Measurements from ENCODE around the gene ASB4.
"Not testable (repeated sequence)": the region's sequence is repeated elsewhere in the genome, so short reads cannot be mapped to it uniquely, and the experiment has no call there.

ASB4 gene

DNA sequence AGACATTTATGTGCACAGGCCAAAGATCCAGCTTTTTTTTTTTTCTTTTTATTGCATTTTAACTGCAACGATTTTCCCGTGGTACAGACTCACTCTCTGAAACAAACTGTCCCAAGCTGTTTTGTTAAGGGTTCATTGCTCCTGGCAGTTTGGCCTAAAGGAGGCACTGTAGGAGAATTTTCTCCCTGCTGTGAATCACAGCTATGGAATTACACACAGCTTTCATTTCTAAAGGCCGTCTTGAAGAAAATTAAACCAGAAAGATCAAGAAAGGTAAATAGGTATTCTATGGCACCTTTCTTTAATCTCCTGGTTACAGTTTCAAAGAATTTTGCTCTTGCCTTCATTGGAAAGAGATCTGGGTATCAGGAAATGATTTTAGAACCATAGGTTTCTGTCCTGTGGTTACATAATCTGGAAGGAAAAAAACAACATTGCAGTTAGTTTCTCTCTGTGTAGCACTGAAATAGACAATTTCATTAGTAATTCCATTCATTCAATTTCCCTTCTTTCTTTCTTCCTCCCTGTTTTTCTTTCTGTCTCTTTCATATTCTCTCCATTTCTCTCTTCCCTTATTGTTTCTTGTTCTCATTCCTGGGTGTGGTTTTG, 59.4 kb downstream of the ASB4 start:
- TF ChIP-seq, protein P1, sequence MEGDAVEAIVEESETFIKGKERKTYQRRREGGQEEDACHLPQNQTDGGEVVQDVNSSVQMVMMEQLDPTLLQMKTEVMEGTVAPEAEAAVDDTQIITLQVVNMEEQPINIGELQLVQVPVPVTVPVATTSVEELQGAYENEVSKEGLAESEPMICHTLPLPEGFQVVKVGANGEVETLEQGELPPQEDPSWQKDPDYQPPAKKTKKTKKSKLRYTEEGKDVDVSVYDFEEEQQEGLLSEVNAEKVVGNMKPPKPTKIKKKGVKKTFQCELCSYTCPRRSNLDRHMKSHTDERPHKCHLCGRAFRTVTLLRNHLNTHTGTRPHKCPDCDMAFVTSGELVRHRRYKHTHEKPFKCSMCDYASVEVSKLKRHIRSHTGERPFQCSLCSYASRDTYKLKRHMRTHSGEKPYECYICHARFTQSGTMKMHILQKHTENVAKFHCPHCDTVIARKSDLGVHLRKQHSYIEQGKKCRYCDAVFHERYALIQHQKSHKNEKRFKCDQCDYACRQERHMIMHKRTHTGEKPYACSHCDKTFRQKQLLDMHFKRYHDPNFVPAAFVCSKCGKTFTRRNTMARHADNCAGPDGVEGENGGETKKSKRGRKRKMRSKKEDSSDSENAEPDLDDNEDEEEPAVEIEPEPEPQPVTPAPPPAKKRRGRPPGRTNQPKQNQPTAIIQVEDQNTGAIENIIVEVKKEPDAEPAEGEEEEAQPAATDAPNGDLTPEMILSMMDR (IDR thresholded peaks at IDR 0.05; ENCODE audit: low read depth, low read length, missing control alignments): peak; percentile 14
- H3K4me3 ChIP-seq (ENCODE audit: low read depth, low read length): no peak overlapping the region
- DNase-seq (ENCODE audit: low read depth): no peak

DNA sequence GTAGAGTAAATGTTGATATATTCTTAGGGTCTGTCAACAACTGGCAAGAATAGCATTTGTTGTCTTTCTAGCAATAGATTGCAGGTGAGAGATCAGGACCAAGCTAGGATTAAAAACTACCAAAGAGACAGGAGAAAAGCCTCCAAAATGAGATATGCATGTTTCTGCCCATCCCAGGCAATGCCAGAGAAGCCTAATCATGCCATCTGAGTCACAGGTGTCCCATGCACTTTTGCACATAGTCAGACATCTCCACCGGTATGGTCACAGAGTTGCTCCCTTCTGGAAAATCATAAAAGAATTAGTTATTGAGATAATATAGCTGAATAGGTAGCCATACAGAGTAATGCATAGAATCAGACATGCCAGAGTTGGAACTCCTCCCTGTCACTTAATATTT, 59.9 kb downstream of the ASB4 start:
- TF ChIP-seq, protein P1 (IDR thresholded peaks at IDR 0.05; ENCODE audit: low read depth, low read length, missing control alignments): no peak
- DNase-seq (ENCODE audit: low read depth): no peak
- H3K4me3 ChIP-seq (ENCODE audit: low read depth, low read length): no peak overlapping the region

DNA sequence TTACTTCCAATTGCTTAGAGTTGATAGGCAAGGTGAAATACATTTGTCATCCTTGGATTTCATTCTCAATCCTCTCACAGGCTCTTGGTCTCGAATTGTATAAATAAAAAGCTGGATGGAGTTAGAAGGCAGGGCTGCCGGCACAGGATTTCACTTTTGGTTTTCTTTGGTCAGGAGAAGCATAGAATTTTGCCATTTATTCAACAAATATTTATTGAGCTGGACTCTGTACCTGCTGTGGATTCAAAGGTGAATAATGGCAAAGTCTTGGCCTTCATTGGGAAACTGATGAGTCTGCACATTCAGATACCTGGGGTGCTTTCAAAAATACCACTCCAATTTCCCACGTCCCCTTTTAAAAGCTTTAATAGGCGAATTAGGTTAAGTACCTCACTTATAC, 60.9 kb downstream of the ASB4 start:
- H3K4me3 ChIP-seq (ENCODE audit: low read depth, low read length): no peak overlapping the region
- DNase-seq (ENCODE audit: low read depth): no peak
- TF ChIP-seq, protein P1 (IDR thresholded peaks at IDR 0.05; ENCODE audit: low read depth, low read length, missing control alignments): no peak

DNA sequence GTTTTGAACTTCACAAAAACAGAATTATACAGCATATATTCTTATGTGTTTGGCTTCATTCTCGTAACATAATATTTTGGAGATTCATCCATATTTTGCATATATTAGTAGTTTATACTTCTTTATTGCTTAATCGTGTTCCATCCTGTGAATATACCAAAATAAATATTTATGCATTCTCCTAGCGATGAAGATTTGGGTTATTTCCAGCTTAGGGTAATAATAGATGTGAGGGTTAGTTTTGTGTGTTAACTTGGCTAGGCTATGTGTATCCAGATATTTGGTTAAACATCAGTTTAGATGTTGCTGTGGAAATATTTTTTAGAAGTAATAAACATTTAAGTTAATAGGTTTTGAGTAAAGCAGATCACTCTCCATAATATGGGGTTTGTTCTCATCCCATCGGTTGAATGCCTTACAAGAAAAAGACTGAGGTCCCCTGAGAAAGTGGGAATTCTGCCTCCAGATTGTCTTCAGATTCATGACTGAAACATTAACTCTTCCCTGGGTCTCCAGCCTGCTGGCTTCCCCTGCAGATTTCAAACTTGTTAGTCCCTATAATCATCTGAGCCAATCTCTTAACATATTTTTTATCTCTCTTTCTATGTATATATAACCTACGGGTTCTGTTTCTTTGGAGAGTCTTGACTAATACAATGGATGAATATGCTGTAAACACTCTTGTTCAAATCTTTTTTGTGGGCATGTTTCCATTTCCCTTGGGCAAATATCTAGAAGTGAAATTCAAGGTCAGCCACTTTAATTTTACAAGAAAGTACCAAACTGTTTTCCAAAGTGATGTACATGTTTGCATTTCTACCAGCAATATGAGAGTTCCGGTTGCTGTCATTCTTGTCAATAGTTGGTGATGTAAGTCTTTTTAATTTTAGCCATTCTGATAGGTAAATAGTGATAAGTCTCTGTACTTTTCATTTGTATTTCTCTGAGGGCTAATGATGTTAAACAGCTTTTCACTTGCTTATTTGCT, 61.9 kb downstream of the ASB4 start:
- H3K4me3 ChIP-seq (ENCODE audit: low read depth, low read length): no peak overlapping the region
- no peak for DNase-seq (ENCODE audit: low read depth)
- TF ChIP-seq, protein P1 (IDR thresholded peaks at IDR 0.05; ENCODE audit: low read depth, low read length, missing control alignments): no peak

DNA sequence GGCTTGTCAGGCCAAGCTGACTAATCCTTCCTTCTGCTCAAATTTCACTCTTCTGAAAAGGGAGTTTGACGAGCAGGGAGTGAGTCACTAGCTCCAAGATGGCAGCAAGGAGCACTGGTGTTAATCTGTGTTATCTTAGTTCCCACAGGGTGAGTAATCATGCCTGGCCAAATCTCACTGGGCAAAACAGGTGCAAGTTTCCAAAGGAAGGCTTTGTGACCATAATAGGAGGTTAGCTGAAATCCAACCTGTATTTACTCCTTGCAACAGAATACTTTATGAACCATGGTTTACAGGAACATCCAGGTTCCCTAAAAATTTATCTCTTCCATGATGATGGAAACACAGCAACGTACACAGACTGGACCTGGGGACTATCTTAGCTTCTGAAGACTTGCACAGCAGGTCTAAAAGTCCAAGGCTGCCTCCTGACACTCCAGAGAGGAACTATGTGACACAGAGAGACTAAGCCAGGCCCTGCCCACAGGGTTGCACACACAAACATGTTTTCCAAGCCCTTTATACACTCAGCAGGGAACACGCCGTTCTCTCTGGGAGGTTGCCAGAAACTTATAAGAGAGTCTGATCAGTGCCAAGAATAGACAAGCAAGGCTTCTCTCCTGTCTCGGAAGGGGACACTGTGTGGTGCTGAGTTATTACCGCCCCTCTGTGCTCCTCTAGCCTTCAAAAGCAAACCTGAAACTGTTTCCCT, 64.2 kb downstream of the ASB4 start:
- TF ChIP-seq, protein P1 (IDR thresholded peaks at IDR 0.05; ENCODE audit: low read depth, low read length, missing control alignments): no peak
- no peak overlapping the region for H3K4me3 ChIP-seq (ENCODE audit: low read depth, low read length)
- DNase-seq (ENCODE audit: low read depth): no peak

DNA sequence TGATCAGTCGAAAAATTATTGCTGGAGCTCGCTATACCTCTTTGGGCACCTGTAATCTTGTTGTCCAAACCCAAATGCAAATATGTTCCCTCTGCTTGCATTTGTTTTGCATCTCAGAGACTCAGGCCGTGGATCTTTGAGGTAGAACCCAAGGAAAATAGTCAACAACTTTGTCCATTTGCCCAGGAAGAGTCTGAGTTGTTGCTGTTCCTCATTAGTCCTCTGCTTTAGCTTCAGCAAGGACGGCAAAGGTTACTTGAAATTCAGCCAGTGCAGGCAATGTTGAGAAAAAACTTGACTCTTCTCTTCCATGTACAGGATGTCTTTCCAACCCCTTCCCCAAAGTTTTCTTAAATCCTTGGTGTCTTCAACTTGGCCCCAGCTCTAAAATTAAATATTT, 64.8 kb downstream of the ASB4 start:
- no peak for DNase-seq (ENCODE audit: low read depth)
- H3K4me3 ChIP-seq (ENCODE audit: low read depth, low read length): no peak overlapping the region
- TF ChIP-seq, protein P1 (IDR thresholded peaks at IDR 0.05; ENCODE audit: low read depth, low read length, missing control alignments): no peak

DNA sequence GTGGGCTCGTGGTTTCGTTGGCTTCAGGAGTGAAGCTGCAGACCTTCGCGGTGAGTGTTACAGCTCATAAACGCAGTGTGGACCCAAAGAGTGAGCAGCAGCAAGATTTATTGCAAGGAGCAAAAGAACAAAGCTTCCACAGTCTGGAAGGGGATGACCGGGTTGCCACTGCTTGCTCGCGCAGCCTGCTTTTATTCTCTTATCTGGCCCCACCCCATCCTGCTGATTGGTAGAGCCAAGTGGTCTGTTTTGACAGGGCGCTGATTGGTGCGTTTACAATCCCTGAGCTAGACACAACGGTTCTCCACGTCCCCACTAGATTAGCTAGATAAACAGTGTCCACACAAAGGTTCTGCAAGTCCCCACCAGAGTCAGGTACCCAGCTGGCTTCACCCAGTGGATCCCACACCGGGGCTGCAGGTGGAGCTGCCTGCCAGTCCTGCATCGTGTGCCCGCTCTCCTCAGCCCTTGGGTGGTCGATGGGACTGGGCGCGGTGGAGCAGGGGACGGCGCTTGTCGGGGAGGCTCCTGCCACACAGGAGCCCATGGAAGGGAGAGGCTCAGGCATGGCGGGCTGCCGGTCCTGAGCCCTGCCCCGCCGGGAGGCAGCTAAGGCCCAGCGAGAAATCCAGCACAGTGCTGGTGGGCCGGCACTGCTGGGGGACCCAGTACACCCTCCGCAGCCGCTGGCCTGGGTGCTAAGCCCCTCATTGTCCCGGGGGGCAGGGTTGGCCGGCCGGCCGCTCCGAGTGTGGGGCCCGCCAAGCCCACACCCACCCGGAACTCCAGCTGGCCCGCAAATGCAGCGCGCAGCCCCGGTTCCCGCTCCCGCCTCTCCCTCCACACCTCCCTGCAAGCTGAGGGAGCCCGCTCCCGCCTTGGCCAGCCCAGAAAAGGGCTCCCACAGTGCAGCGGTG, 66.5 kb downstream of the ASB4 start:
- DNase-seq (ENCODE audit: low read depth); H3K4me3 ChIP-seq (ENCODE audit: low read depth, low read length): not testable (repeated sequence)

Data from GM12864 (cell line).